ELF-1 (cell line): ENCODE measurements around the gene GABBR2.
"Not testable (repeated sequence)": the region's sequence is repeated elsewhere in the genome, so short reads cannot be mapped to it uniquely, and the experiment has no call there.

Source experiments
- DNase-seq: peaks from one replicate; pipeline ENCODE4 v3.0.0-alpha.2; 2016; ENCODE audit warnings: low read depth, low spot score

The GABBR2 gene

GRCh38 chr9:98482226-98482625, 226.5 kb downstream of the GABBR2 start:
- DNase-seq = no peak

- DNase-seq = no peak
Measured at GRCh38 chr9:98481676-98482075, 227.1 kb downstream of the GABBR2 start.

GRCh38 chr9:98479967-98480847, 228.5 kb downstream of the GABBR2 start:
- DNase-seq = no peak

GRCh38 chr9:98479449-98479848, 229.3 kb downstream of the GABBR2 start:
- no peak for DNase-seq

GRCh38 chr9:98477884-98478283, 230.9 kb downstream of the GABBR2 start:
- no peak for DNase-seq

- DNase-seq = no peak
Measured at GRCh38 chr9:98472216-98472615, 236.5 kb downstream of the GABBR2 start.

GRCh38 chr9:98471185-98471584, 237.6 kb downstream of the GABBR2 start:
- no peak for DNase-seq

GRCh38 chr9:98468567-98469239, 240.0 kb downstream of the GABBR2 start:
- DNase-seq = no peak

- no peak for DNase-seq
Measured at GRCh38 chr9:98465799-98466198, 242.9 kb downstream of the GABBR2 start.

GRCh38 chr9:98464156-98464690, 244.5 kb downstream of the GABBR2 start:
- DNase-seq = not testable (repeated sequence)

- no peak for DNase-seq
Measured at GRCh38 chr9:98462310-98462709, 246.4 kb downstream of the GABBR2 start.

GRCh38 chr9:98460704-98461103, 248.0 kb downstream of the GABBR2 start:
- DNase-seq = no peak

- no peak for DNase-seq
Measured at GRCh38 chr9:98457726-98458370, 250.9 kb downstream of the GABBR2 start.

GRCh38 chr9:98456156-98456613, 252.6 kb downstream of the GABBR2 start:
- no peak for DNase-seq

- DNase-seq = no peak
Measured at GRCh38 chr9:98455256-98456155, 253.2 kb downstream of the GABBR2 start.

- DNase-seq = no peak
Measured at GRCh38 chr9:98453589-98454311, 255.0 kb downstream of the GABBR2 start.

GRCh38 chr9:98451576-98451975, 257.2 kb downstream of the GABBR2 start:
- DNase-seq = no peak

GRCh38 chr9:98450496-98450895, 258.2 kb downstream of the GABBR2 start:
- no peak for DNase-seq

GRCh38 chr9:98449871-98450270, 258.9 kb downstream of the GABBR2 start:
- no peak for DNase-seq

GRCh38 chr9:98445576-98445975, 263.2 kb downstream of the GABBR2 start:
- DNase-seq = no peak
